Small intestine (tissue), 7 donors: ENCODE measurements around the gene PCDHA5. TPM values are rescaled to one million over a fixed set of nuclear protein-coding genes. Genes with fewer than 3 reads are reported as not detected.
A peak's percentile ranks its signal among the peaks of the same experiment; 100 is the strongest.
"Not testable (repeated sequence)": the region's sequence is repeated elsewhere in the genome, so short reads cannot be mapped to it uniquely, and the experiment has no call there.

Experiments used
- DNase-seq, 2 donors: peaks; one replicate each; pipeline versions ENCODE4 v3.0.0 to v3.0.0-alpha.2; 2013
- FAIRE-seq: peaks from 2 replicates; lab custom pipeline; 2012; peaks lifted over from hg19 to GRCh38; lab: Jason Lieb, UNC
- H3K27ac ChIP-seq, 3 donors: one replicate each; pipeline ENCODE4 v1.5.1; 2013; ENCODE audit warnings: low read length in 2 of 3, mild to moderate bottlenecking in 2 of 3, control low read depth in 1 of 3, inconsistent platforms in 1 of 3, low read depth in 1 of 3, moderate library complexity in 1 of 3
- H3K27me3 ChIP-seq, 3 donors: one replicate each; pipeline ENCODE4 v1.6.1; 2013; ENCODE audit warnings: low read length in 3 of 3, inconsistent platforms in 1 of 3; ENCODE audit not compliant: control insufficient read depth in 3 of 3, insufficient read depth in 3 of 3
- H3K36me3 ChIP-seq, 3 donors: one replicate each; pipeline ENCODE4 v1.6.1; 2013; ENCODE audit warnings: low read length in 3 of 3, inconsistent platforms in 1 of 3, low read depth in 1 of 3, mild to moderate bottlenecking in 1 of 3, moderate library complexity in 1 of 3; ENCODE audit not compliant: control insufficient read depth in 3 of 3, insufficient read depth in 2 of 3
- H3K4me1 ChIP-seq, 3 donors: one replicate each; pipeline ENCODE4 v1.6.1; 2013; ENCODE audit warnings: low read length in 2 of 3, inconsistent platforms in 1 of 3, low read depth in 1 of 3, mild to moderate bottlenecking in 1 of 3, moderate library complexity in 1 of 3; ENCODE audit not compliant: control insufficient read depth in 3 of 3, insufficient read depth in 2 of 3
- H3K4me3 ChIP-seq, 3 donors: one replicate each; pipeline ENCODE4 v1.5.1; 2013; ENCODE audit warnings: low read length in 3 of 3, control low read depth in 1 of 3, inconsistent platforms in 1 of 3, low read depth in 1 of 3, mild to moderate bottlenecking in 1 of 3, moderate library complexity in 1 of 3
- H3K9me3 ChIP-seq, 2 donors: one replicate each; pipeline ENCODE4 v1.6.1; 2013; ENCODE audit warnings: low read depth in 1 of 2, low read length in 1 of 2; ENCODE audit not compliant: control insufficient read depth in 2 of 2, insufficient read depth in 1 of 2
- WGBS, 3 donors: extraction: QIAGEN DNeasy Blood & Tissue Kit; methylation state at CpG; one replicate each; pipeline ENCODE4 v1.1.7; 2013; 5-methylcytosine and 5-hydroxymethylcytosine counted together
- polyA plus RNA-seq, 4 donors: library from polyadenylated mRNA; stranded (reverse) in 3 of 4; unstranded in 1 of 4; fragments of 200-250 nt in 3 of 4; fragments of 120-200 nt in 1 of 4; gene quantifications; one replicate each; pipeline versions ENCODE4 v1.2.1 to v1.2.3, GENCODE V29; 2013
- donor health status: healthy with polysubstance abuse.
- donor health status: control.
- donor health status: control.
- donor health status: Bipolar disorder and iron deficiency.
- donor health status: healthy.

Gene PCDHA5
- polyA plus RNA-seq, 4 donors = 0.07 to 0.19 TPM; not detected in 2

DNA sequence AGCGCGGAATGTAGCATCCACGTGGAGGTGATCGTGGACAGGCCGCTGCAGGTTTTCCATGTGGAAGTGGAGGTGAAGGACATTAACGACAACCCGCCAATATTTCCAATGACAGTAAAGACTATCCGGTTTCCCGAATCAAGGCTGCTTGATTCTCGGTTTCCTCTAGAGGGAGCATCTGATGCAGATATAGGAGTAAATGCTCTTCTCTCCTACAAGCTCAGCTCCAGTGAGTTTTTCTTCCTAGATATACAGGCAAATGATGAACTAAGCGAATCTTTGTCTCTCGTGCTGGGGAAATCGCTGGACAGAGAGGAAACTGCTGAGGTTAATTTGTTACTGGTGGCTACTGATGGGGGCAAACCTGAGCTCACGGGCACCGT is 26.2 kb upstream of the PCDHA5 start:
- Histone ChIP-seq H3K9me3 (peaks cover 9 to 32% of the 10 kb centered on the region in 2 donors), H3K27ac (no peak overlapping the region), H3K36me3 (no peaks in the 10 kb centered on the region), H3K4me3 (no peak overlapping the region), H3K4me1 (no peaks in the 10 kb centered on the region), H3K27me3 (peaks cover 0 to 7% (median 0%) of the 10 kb centered on the region in 3 donors)
- FAIRE-seq (no peak), DNase-seq (no peak)
- WGBS, 3 donors = 26 to 42% (median 36%) methylated on average over 15 of the region's 15 CpGs

DNA sequence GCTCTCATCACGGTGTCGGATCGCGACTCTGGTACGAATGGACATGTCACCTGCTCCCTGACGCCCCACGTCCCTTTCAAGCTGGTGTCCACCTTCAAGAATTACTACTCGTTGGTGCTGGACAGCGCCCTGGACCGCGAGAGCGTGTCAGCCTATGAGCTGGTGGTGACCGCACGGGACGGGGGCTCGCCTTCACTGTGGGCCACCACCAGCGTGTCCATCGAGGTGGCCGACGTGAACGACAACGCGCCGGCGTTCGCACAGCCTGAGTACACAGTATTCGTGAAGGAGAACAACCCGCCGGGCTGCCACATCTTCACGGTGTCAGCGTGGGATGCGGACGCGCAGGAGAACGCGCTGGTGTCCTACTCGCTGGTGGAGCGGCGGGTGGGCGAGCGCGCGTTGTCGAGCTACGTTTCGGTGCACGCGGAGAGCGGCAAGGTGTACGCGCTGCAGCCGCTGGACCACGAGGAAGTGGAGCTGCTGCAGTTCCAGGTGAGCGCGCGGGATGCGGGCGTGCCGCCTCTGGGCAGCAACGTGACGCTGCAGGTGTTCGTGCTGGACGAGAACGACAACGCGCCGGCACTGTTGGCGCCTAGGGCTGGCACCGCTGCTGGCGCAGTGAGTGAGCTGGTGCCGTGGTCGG is 25.2 kb upstream of the PCDHA5 start:
- not testable (repeated sequence) for FAIRE-seq, H3K4me3 ChIP-seq, H3K4me1 ChIP-seq, DNase-seq, H3K27me3 ChIP-seq, H3K36me3 ChIP-seq, H3K27ac ChIP-seq
- peaks cover 9 to 31% of the 10 kb centered on the region in 2 donors for H3K9me3 ChIP-seq
- WGBS, 3 donors = 62 to 80% (median 78%) methylated on average over 69 to 72 of the region's 72 CpGs

DNA sequence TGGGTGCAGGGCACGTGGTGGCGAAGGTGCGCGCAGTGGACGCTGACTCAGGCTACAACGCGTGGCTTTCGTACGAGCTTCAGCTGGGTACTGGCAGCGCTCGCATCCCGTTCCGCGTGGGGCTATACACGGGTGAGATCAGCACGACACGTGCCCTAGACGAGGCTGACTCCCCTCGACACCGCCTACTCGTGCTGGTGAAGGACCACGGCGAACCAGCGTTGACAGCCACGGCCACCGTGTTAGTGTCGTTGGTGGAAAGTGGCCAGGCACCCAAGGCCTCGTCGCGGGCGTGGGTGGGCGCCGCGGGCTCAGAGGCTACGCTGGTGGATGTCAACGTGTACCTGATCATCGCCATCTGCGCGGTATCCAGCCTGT is 24.7 kb upstream of the PCDHA5 start:
- no peak for FAIRE-seq
- Histone ChIP-seq H3K27ac (no peak overlapping the region), H3K4me1 (no peaks in the 10 kb centered on the region), H3K9me3 (peaks cover 10 to 34% of the 10 kb centered on the region in 2 donors), H3K4me3 (no peak overlapping the region), H3K27me3 (peaks cover 0 to 13% (median 0%) of the 10 kb centered on the region in 3 donors), H3K36me3 (no peaks in the 10 kb centered on the region)
- no peak for DNase-seq
- 61 to 81% (median 76%) methylated on average over 39 of the region's 39 CpGs for WGBS, 3 donors

DNA sequence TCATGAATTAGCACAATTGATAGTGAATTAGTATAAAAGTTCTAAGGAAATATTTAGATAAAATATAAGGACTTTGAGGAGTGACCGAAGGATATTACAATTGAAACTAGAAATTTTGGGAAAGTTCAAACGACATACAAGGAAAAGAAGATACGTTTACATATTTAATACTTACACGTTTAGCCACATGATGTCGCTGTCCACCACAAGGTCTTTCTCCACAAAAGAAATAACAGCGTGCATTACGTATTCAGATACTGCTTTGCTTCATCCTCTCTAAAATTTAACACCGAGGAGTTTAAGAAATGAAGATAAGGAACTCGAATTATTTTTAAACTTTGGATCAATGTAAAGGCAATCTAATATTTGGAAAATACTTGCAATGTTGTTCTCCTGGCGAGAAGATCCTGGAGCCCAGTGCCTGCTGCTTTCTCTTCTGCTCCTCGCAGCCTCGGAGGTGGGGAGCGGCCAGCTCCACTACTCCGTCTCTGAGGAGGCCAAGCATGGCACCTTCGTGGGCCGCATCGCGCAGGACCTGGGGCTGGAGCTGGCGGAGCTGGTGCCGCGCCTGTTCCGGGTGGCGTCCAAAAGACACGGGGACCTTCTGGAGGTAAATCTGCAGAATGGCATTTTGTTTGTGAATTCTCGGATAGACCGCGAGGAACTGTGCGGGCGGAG is 20.5 kb upstream of the PCDHA5 start, which contains the start of gene PCDHA3:
Gene PCDHA3 (plus strand): TSS at position 242 of the 678 bp plus-strand sequence.
- H3K27ac ChIP-seq = no peak within 1 kb of the TSS
- 23 to 40% (median 38%) methylated on average over 29 of the region's 29 CpGs for WGBS, 3 donors
- peaks cover 0 to 8% (median 0%) of the 10 kb centered on the region in 3 donors for H3K27me3 ChIP-seq
- DNase-seq (no peak), FAIRE-seq (no peak)
- no peaks in the 10 kb centered on the region for H3K36me3 ChIP-seq
- no peak within 1 kb of the TSS for H3K4me3 ChIP-seq
- no peaks in the 10 kb centered on the region for H3K4me1 ChIP-seq
- peaks cover 14 to 34% of the 10 kb centered on the region in 2 donors for H3K9me3 ChIP-seq

DNA sequence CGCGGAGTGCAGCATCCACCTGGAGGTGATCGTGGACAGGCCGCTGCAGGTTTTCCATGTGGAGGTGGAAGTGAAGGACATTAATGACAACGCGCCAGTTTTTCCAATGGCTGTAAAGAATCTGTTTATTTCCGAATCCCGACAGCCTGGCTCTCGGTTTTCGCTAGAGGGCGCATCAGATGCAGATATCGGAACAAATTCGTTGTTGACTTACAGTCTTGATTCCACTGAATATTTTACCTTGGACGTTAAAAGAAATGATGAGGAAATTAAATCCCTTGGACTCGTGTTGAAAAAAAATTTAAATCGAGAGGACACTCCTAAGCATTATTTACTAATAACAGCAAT is 19.9 kb upstream of the PCDHA5 start:
- WGBS, 3 donors = 18 to 41% (median 32%) methylated on average over 16 of the region's 16 CpGs
- no peak for DNase-seq

DNA sequence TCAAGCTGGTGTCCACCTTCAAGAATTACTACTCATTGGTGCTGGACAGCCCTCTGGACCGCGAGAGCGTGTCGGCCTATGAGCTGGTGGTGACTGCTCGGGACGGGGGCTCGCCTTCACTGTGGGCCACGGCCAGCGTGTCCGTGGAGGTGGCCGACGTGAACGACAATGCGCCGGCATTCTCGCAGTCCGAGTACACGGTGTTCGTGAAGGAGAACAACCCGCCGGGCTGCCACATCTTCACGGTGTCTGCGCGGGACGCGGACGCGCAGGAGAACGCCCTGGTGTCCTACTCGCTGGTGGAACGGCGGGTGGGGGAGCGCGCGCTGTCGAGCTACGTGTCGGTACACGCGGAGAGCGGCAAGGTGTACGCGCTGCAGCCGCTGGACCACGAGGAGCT is 19.0 kb upstream of the PCDHA5 start:
- not testable (repeated sequence) for H3K27ac ChIP-seq, H3K4me3 ChIP-seq, H3K36me3 ChIP-seq, DNase-seq, FAIRE-seq, H3K4me1 ChIP-seq
- peaks cover 6 to 27% of the 10 kb centered on the region in 2 donors for H3K9me3 ChIP-seq
- WGBS, 3 donors = 55 to 77% (median 69%) methylated on average over 45 of the region's 45 CpGs
- peaks cover 0 to 11% (median 0%) of the 10 kb centered on the region in 3 donors for H3K27me3 ChIP-seq

More for the DNA sequence above, 19.9 kb upstream of the PCDHA5 start:
- H3K27ac ChIP-seq = no peak overlapping the region
- peaks cover 0 to 8% (median 0%) of the 10 kb centered on the region in 3 donors for H3K27me3 ChIP-seq
- peaks cover 12 to 29% of the 10 kb centered on the region in 2 donors for H3K9me3 ChIP-seq
- H3K4me1 ChIP-seq = no peaks in the 10 kb centered on the region
- H3K4me3 ChIP-seq = no peak overlapping the region
- no peak for FAIRE-seq
- no peaks in the 10 kb centered on the region for H3K36me3 ChIP-seq

DNA sequence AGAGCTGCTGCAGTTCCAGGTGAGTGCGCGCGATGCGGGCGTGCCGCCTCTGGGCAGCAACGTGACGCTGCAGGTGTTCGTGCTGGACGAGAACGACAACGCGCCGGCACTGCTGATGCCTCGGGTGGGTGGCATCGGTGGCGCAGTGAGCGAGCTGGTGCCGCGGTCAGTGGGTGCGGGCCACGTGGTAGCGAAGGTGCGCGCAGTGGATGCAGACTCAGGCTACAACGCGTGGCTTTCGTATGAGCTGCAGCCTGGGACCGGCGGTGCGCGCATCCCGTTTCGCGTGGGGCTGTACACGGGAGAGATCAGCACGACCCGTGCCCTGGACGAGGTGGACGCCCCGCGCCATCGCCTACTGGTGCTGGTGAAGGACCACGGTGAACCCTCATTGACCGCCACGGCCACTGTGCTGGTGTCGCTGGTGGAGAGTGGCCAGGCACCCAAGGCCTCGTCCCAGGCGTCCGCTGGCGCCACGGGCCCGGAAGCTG is 18.6 kb upstream of the PCDHA5 start:
- Histone ChIP-seq H3K4me1 (no peaks in the 10 kb centered on the region), H3K36me3 (no peaks in the 10 kb centered on the region), H3K27ac (no peak overlapping the region), H3K4me3 (no peak overlapping the region), H3K27me3 (peaks cover 0 to 14% (median 0%) of the 10 kb centered on the region in 3 donors), H3K9me3 (peaks cover 6 to 29% of the 10 kb centered on the region in 2 donors)
- DNase-seq (no peak), FAIRE-seq (no peak)
- 57 to 74% (median 66%) methylated on average over 51 to 53 of the region's 53 CpGs for WGBS, 3 donors

DNA sequence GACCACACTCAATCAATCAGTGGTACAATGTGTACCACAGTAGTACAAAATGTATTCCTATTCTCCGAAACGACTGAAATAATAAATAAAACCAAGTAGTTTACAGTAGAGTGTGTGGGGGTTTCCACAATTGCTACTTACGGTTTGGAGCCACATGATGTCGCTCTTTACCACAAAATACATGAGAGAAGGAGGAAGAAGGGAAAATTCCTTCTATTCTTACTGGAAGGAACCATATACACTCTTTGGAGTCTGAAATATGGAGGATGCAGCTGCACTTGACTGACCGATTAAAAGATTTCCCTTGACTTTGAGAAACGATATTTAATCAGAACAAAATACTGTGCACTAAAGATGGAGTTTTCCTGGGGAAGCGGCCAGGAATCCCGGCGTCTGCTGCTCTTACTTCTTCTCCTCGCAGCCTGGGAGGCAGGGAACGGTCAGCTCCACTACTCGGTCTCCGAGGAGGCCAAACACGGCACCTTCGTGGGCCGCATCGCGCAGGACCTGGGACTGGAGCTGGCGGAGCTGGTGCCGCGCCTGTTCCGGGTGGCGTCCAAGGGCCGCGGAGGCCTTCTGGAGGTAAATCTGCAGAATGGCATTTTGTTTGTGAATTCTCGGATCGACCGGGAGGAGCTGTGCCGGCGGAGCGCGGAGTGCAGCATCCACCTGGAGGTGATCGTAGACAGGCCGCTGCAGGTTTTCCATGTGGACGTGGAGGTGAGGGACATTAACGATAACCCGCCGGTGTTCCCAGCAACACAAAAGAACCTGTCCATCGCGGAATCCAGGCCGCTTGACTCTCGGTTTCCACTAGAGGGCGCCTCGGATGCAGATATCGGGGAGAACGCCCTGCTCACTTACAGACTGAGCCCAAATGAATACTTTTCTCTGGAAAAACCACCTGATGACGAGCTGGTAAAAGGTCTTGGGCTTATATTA is 14.3 kb upstream of the PCDHA5 start, which contains the start of gene PCDHA4:
Gene PCDHA4 (plus strand): TSS at position 235 of the 942 bp plus-strand sequence.
- peaks cover 4 to 37% of the 10 kb centered on the region in 2 donors for H3K9me3 ChIP-seq
- H3K27me3 ChIP-seq = peaks cover 0 to 9% (median 0%) of the 10 kb centered on the region in 3 donors
- no peak for FAIRE-seq
- WGBS, 3 donors = 21 to 43% (median 40%) methylated on average over 32 to 38 of the region's 47 CpGs
- peak within 1 kb of the TSS in 1 of 3 donors; percentile 13 for H3K4me3 ChIP-seq
- H3K36me3 ChIP-seq = no peaks in the 10 kb centered on the region
- no peak for DNase-seq
- H3K27ac ChIP-seq = no peak within 1 kb of the TSS
- no peaks in the 10 kb centered on the region for H3K4me1 ChIP-seq
